ENCODE results near the gene XYLT2.

DNA sequence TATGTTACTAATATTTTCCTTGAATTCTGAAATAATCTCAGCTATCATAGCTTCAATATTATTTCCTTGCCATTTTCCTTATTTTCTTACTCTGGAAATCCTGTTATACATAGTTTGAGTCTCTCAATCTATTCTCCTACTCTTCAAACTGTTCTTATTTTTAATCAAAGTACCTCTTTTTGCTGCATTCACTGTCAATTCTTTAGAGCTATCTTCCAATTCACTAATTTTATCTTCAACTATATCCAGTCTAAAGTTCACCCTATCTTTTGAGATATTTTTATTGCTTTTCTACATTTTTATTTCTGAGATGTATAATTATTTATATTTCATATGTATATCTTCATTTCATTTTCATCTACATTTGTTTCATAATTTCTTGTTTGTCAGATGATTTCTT lies 7.3 kb upstream of the XYLT2 start:
- TF ChIP-seq, protein P1, sequence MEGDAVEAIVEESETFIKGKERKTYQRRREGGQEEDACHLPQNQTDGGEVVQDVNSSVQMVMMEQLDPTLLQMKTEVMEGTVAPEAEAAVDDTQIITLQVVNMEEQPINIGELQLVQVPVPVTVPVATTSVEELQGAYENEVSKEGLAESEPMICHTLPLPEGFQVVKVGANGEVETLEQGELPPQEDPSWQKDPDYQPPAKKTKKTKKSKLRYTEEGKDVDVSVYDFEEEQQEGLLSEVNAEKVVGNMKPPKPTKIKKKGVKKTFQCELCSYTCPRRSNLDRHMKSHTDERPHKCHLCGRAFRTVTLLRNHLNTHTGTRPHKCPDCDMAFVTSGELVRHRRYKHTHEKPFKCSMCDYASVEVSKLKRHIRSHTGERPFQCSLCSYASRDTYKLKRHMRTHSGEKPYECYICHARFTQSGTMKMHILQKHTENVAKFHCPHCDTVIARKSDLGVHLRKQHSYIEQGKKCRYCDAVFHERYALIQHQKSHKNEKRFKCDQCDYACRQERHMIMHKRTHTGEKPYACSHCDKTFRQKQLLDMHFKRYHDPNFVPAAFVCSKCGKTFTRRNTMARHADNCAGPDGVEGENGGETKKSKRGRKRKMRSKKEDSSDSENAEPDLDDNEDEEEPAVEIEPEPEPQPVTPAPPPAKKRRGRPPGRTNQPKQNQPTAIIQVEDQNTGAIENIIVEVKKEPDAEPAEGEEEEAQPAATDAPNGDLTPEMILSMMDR (conservative IDR thresholded peaks at IDR 0.05; ENCODE audit: low read length) = no peak
- TF ChIP-seq EZH2phosphoT487 (IDR thresholded peaks at IDR 0.05; ENCODE audit: borderline replicate concordance, low read depth, low read length) = no peak

Data from OCI-LY7 (cell line).